Fibroblast of pulmonary artery (primary cell): ENCODE data around the gene CAGE1.
A peak's percentile ranks its signal among the peaks of the same experiment; 100 is the strongest.

Experiments used
- DNase-seq: peaks from one replicate; pipeline ENCODE4 v3.0.0-alpha.2; 2010; ENCODE audit warnings: low read depth
- H3K4me3 ChIP-seq: replicated peaks from 2 replicates; pipeline ENCODE4 v1.5.1; 2011; ENCODE audit warnings: low read depth, mild to moderate bottlenecking, control low read depth, low read length, moderate library complexity
- CTCF ChIP-seq: IDR thresholded peaks from 2 replicates; pipeline ENCODE4 v1.5.1; 2011; ENCODE audit warnings: mild to moderate bottlenecking, control low read depth, low read length, inconsistent platforms; ENCODE audit errors: missing control alignments

CAGE1 gene

GRCh38 chr6:7431674-7432390 is 42.3 kb upstream of the CAGE1 start:
- TF ChIP-seq CTCF = no peak
- no peak overlapping the region for H3K4me3 ChIP-seq
- peak; percentile 30 for DNase-seq

GRCh38 chr6:7431313-7431673 is 41.8 kb upstream of the CAGE1 start:
- no peak overlapping the region for H3K4me3 ChIP-seq
- no peak for DNase-seq
- no peak for TF ChIP-seq CTCF

- no peak for DNase-seq
- TF ChIP-seq CTCF = no peak
- H3K4me3 ChIP-seq = no peak overlapping the region
Observed at GRCh38 chr6:7426447-7427169, 37.1 kb upstream of the CAGE1 start.

GRCh38 chr6:7425808-7426190 is 36.3 kb upstream of the CAGE1 start:
- H3K4me3 ChIP-seq = no peak overlapping the region
- DNase-seq = no peak
- TF ChIP-seq CTCF = no peak

- DNase-seq = peak; percentile 69
- TF ChIP-seq CTCF = peak; percentile 66
- no peak overlapping the region for H3K4me3 ChIP-seq
Observed at GRCh38 chr6:7424967-7425807, 35.6 kb upstream of the CAGE1 start.

- DNase-seq = no peak
- no peak overlapping the region for H3K4me3 ChIP-seq
- TF ChIP-seq CTCF = no peak
Observed at GRCh38 chr6:7424058-7424457, 34.5 kb upstream of the CAGE1 start.
